ENCODE results near the gene RAI1.
"Not testable (repeated sequence)": the region's sequence is repeated elsewhere in the genome, so short reads cannot be mapped to it uniquely, and the experiment has no call there.

The RAI1 gene, protein sequence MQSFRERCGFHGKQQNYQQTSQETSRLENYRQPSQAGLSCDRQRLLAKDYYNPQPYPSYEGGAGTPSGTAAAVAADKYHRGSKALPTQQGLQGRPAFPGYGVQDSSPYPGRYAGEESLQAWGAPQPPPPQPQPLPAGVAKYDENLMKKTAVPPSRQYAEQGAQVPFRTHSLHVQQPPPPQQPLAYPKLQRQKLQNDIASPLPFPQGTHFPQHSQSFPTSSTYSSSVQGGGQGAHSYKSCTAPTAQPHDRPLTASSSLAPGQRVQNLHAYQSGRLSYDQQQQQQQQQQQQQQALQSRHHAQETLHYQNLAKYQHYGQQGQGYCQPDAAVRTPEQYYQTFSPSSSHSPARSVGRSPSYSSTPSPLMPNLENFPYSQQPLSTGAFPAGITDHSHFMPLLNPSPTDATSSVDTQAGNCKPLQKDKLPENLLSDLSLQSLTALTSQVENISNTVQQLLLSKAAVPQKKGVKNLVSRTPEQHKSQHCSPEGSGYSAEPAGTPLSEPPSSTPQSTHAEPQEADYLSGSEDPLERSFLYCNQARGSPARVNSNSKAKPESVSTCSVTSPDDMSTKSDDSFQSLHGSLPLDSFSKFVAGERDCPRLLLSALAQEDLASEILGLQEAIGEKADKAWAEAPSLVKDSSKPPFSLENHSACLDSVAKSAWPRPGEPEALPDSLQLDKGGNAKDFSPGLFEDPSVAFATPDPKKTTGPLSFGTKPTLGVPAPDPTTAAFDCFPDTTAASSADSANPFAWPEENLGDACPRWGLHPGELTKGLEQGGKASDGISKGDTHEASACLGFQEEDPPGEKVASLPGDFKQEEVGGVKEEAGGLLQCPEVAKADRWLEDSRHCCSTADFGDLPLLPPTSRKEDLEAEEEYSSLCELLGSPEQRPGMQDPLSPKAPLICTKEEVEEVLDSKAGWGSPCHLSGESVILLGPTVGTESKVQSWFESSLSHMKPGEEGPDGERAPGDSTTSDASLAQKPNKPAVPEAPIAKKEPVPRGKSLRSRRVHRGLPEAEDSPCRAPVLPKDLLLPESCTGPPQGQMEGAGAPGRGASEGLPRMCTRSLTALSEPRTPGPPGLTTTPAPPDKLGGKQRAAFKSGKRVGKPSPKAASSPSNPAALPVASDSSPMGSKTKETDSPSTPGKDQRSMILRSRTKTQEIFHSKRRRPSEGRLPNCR (N-terminal part only)

GRCh38 chr17:17681187-17681743, at the start of gene RAI1:
Gene RAI1 (plus strand): TSS chr17:17681458. CDS start chr17:17792949, 111,491 bp downstream.
- peak in 3 of 4 experiments; percentile 40 to 54 (median 52) for DNase-seq (ENCODE audit: low read depth in 4 of 4, low spot score in 1 of 4)

- DNase-seq (ENCODE audit: low read depth in 4 of 4, low spot score in 1 of 4), result not testable (repeated sequence)
These were observed 48.6 kb upstream of the RAI1 start for GRCh38 chr17:17632690-17633089.

GRCh38 chr17:17633310-17633709, 47.9 kb upstream of the RAI1 start:
- DNase-seq (ENCODE audit: low read depth in 4 of 4, low spot score in 1 of 4), result no peak

DNA sequence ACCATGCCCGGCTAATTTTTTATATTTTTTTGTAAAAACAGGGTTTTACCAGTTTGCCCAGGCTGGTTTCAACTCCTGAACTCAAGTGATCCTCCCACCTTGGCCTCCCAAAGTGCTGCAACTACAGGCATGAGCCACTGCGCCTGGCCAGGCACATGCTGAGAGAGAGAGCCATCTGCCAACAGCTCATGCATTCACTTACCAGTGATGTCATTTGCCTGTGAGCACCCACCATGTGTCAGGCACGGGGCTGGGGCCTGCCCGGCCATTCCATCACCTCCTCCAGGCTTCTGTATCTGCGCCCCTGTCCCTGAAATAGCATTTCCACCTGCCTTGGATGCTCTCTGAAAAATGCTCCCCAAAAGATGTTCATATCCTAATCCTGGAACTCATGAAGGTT, 46.1 kb upstream of the RAI1 start:
- no peak for DNase-seq (ENCODE audit: low read depth in 4 of 4, low spot score in 1 of 4)

- not testable (repeated sequence) for DNase-seq (ENCODE audit: low read depth in 4 of 4, low spot score in 1 of 4)
These were observed 45.6 kb upstream of the RAI1 start for GRCh38 chr17:17635537-17636271.

DNA sequence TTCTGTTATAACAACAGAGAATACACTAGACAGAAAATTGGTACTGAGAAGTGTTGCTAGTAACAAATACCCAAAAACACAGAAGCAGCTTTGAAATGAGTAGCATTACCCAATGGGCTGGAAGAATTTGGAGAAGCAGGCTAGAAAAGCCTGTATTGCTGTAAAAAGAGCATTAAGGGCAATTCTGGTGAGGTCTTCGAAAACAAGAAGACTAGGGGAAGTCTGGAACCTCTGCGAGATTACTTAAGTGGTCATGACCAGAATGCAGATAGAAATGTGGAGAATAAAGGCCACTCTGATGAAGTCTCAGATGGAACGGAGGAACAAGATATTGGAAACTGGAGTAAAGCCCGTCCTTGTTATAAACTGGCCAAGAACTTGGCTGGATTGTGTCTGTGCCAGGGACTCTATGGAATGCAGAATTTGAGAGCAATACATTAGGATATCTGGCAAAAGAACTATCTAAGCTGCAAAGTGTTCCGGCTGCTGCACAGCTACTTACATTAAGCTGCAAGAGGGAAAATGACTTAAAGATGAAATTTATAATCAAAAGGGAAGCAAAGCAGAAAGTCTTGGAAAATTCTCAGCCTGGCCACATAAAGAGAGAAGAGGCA, 44.9 kb upstream of the RAI1 start:
- DNase-seq (ENCODE audit: low read depth in 4 of 4, low spot score in 1 of 4), result no peak

DNA sequence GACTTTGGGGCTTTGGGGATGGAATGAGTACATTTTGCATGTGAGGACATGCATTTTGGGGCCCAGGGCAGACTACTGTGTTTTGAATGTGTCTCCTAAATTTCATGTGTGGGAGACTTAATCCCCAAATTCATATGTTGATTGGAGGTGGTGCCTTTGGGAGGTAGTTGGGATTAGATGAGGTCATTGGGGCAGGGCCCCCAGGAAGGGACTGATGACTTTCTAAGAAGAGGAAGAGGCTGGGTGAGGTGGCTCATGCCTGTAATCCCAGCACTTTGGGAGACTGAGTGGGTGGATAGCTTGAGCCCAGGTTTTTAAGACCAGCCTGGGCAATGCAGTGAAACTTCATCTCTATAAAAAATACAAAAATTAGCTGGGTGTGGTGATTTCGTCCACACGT, 42.8 kb upstream of the RAI1 start:
- no peak for DNase-seq (ENCODE audit: low read depth in 4 of 4, low spot score in 1 of 4)

DNA sequence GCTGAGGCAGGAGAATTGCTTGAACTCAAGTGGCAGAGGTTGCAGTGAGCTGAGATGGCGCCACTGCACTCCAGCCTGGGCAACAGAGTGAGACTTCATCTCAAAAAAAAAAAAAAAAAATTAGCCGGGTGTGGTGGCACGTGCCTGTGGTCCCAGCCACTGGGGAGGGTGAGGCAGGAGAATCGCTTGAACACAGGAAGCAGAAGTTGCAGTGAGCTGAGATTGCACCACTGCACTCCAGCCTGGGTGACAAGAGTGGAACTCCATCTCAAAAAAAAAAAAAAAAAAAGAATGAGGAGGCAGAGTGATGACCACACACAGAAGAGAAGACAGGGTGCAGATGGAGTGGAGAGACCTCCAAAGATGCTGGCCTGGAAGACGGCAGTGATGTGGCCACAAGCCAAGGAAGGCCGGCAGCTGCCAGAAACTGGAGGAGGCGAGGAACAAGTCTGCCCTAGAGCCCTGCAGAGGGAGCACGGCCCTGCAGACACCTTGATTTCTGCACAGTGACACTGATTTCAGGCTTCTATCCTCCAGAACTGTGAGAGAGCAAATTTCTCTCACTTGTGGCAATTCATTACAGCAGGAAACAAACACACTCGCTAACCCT, 41.5 kb upstream of the RAI1 start:
- DNase-seq (ENCODE audit: low read depth in 4 of 4, low spot score in 1 of 4), result not testable (repeated sequence)

DNA sequence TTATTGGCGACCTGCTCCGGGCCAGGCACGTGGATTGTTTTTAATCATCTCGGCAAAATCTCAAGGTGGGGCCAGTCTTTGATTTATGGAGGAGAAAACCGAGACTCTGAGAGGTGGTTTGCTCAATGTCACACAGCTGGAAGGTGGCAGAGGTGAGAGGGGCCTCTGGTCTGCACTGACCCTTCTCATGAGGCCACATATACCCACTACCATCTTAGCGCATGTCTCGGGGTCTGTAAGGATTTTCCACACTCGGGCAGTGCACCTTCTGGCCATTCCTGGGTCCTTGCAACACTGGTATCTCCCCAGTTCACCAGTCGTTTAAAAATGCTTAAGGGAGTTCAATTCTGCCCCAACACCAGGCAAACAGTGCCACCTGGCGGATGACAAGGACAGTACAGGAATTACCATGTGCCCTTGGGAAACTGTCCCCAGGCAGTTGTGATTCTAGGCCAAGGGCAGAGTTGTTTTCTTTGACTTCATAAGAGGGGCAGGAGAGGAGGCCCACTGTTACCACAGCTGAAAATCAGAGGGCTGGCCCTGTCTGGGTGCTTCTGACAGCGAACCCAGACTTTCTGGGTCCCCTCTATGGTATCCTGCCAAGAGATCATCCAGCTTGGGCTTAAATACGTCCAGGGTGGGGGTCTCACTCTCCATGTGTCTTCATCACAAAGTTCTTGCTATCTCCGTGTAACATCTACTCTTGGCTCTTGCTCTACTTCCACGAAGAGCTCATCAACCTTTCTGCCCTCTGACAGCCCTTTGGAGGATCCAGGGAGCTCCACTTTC, 39.4 kb upstream of the RAI1 start:
- peak; percentile 69 to 77 (median 72) for DNase-seq (ENCODE audit: low read depth in 4 of 4, low spot score in 1 of 4)

- not testable (repeated sequence) for DNase-seq (ENCODE audit: low read depth in 4 of 4, low spot score in 1 of 4)
These were observed 36.1 kb upstream of the RAI1 start for GRCh38 chr17:17645148-17645547.

DNA sequence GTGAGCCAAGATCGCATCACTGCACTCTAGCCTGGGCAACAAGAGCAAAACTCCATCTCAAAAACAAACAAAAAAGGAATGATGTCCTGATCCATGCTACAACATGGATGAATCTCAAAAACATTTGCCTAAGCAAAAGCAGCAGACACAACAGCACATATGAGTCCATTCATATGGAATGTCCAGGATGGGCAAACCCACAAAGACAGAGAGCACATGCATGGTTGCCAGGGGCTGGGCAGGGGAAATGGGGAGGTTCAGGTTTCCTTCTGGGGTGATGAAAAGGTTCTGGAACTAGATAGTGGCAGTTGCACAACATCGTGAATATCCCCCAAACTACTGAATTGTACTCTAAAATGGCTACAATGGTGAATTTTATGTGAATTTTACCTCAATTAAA, 35.3 kb upstream of the RAI1 start:
- no peak for DNase-seq (ENCODE audit: low read depth in 4 of 4, low spot score in 1 of 4)

GRCh38 chr17:17647524-17648178, 33.6 kb upstream of the RAI1 start:
- no peak for DNase-seq (ENCODE audit: low read depth in 4 of 4, low spot score in 1 of 4)

- DNase-seq (ENCODE audit: low read depth in 4 of 4, low spot score in 1 of 4), result no peak
These were observed 32.5 kb upstream of the RAI1 start for GRCh38 chr17:17648762-17649161.

DNA sequence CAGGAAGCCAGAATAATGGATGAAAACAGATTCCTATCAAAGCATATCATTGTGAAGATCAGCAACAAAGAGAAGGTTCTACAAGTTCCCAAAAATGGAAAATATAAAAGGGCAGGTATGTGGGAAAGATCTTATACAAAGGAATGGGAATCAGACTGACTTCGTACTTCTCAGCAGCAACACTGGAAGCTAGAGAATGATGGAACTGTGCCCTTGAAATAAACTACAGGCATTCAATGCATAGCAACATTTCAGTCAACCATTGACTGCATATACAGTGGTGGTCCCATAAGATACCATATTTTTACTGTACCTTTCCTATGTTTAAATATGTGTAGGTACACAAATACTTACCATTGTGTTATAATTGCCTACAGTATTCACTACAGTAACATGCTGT, 30.3 kb upstream of the RAI1 start:
- no peak for DNase-seq (ENCODE audit: low read depth in 4 of 4, low spot score in 1 of 4)

- no peak for DNase-seq (ENCODE audit: low read depth in 4 of 4, low spot score in 1 of 4)
These were observed 27.9 kb upstream of the RAI1 start for GRCh38 chr17:17653343-17653742.

DNA sequence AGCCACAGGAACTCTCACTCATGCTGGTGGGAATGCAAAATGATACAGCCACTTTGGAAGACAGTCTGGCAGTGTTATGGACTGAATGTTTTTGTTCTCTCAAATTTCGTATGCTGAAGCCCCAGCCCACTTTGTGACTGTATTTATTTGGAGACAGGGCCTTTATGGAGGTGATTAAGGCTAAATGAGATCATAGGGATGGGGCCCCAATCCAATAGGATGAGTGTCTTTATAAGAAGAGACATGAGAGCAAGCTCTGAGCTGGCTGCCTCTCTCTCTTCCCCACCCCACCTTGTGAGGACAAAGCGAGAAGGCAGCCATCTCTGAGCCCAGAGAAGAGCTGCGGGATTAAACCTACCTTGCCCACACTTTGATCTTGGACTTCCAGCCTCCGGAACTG, 21.9 kb upstream of the RAI1 start:
- DNase-seq (ENCODE audit: low read depth in 4 of 4, low spot score in 1 of 4), result no peak

DNA sequence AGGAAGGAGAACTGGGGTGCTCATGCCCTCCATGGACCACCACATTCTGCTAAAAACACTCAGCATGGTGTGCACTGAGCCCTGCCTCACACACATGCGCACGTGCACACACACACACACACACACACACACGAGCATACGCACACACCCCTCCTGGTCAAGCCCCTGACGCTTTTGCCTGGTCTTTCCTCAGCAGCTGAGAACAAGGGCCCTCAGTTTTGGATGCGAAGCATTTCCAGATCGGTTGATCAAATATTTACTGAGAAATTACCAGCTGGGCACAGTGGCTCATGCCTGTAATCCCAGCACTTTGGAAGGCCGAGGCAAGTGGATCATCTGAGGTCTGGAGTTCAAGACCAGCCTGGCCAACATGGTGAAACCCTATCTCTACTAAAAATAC, 20.1 kb upstream of the RAI1 start:
- no peak for DNase-seq (ENCODE audit: low read depth in 4 of 4, low spot score in 1 of 4)

DNA sequence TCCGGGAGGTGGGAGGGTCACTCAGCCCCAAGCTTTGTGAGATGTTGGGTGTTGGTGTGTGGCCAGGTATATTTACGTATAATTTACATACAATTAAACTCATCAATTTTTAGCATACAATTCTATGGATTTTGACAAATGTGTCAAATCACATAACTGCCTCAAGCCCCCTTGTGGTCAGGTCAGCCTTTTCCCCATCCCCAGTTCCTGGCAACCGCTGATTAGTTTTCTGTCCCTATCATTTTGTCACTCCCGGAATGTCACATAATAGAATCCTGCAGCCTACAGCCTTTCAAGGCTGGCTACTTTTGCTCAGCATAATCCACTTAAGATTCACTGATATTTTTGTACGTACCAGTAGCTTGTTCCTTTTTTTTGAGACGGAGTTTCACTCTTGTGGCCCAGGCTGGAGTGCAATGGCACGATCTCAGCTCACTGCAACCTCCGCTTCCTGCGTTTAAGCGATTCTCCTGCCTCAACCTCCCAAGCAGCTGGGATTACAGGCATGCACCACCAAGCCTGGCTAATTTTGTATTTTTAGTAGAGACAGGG, 19.3 kb upstream of the RAI1 start:
- no peak for DNase-seq (ENCODE audit: low read depth in 4 of 4, low spot score in 1 of 4)
